ENCODE data around the gene RIC8B. TPM values are rescaled to one million over a fixed set of nuclear protein-coding genes. Genes with fewer than 3 reads are reported as not detected.

The RIC8B gene
- total and polyA plus RNA-seq, 7 experiments from 2014 or later = 8.0 to 21.1 (median 13.4) TPM

- peaks cover 26 to 53% (median 45%) of the 10 kb centered on the region in 7 donors for H3K4me1 Mint-ChIP-seq
- Histone ChIP-seq H3K36me3 (ENCODE audit: control insufficient read depth in 2 of 3, insufficient read depth in 3 of 3, low read length in 3 of 3) (no peaks in the 10 kb centered on the region), H3K4me1 (ENCODE audit: control insufficient read depth in 2 of 2, insufficient read depth in 2 of 2, low read length in 2 of 2) (peaks cover 34 to 41% of the 10 kb centered on the region in 2 donors), H3K27me3 (ENCODE audit: control insufficient read depth in 2 of 2, insufficient read depth in 2 of 2, low read length in 2 of 2) (no peaks in the 10 kb centered on the region), H3K9me3 (ENCODE audit: control insufficient read depth in 2 of 3, low read length in 3 of 3) (no peaks in the 10 kb centered on the region), H3K4me3 (ENCODE audit: low read length) (no peak overlapping the region), H3K27ac (ENCODE audit: low read depth, low read length) (no peak overlapping the region)
- no peaks in the 10 kb centered on the region for H3K36me3 Mint-ChIP-seq
- no peak for ATAC-seq
- POLR2A ChIA-PET = interaction anchor here (0.6 to 1.0 kb wide), 4 partner anchors 8 to 50 kb away, joined by 3 to 5 read pairs (median 4); no protein-coding TSS in a partner anchor
- intact Hi-C loops (cut with micrococcal nuclease) = no loop called here
- H3K4me3 Mint-ChIP-seq = no peak overlapping the region
- CTCF ChIA-PET = no interaction called here
- H3K27ac Mint-ChIP-seq = peak overlapping the region in 4 of 9 donors; percentile 12 to 39 (median 20)
- H3K27me3 Mint-ChIP-seq = no peaks in the 10 kb centered on the region
- H3K9me3 Mint-ChIP-seq = peaks cover 0 to 4% (median 0%) of the 10 kb centered on the region in 11 donors
- no peak for DNase-seq
Measured at GRCh38 chr12:106757623-106758348, 16.7 kb upstream of the RIC8B start.

GRCh38 chr12:106758349-106759110 is 16.0 kb upstream of the RIC8B start:
- no peaks in the 10 kb centered on the region for H3K9me3 Mint-ChIP-seq
- no peak for ATAC-seq
- no peaks in the 10 kb centered on the region for H3K27me3 Mint-ChIP-seq
- H3K4me3 Mint-ChIP-seq = peak overlapping the region in 2 of 10 donors; percentile 2 to 34
- Histone ChIP-seq H3K27me3 (ENCODE audit: control insufficient read depth in 2 of 2, insufficient read depth in 2 of 2, low read length in 2 of 2) (no peaks in the 10 kb centered on the region), H3K9me3 (ENCODE audit: control insufficient read depth in 2 of 3, low read length in 3 of 3) (no peaks in the 10 kb centered on the region), H3K4me1 (ENCODE audit: control insufficient read depth in 2 of 2, insufficient read depth in 2 of 2, low read length in 2 of 2) (peaks cover 27 to 34% of the 10 kb centered on the region in 2 donors), H3K27ac (ENCODE audit: low read depth, low read length) (no peak overlapping the region), H3K36me3 (ENCODE audit: control insufficient read depth in 2 of 3, insufficient read depth in 3 of 3, low read length in 3 of 3) (no peaks in the 10 kb centered on the region), H3K4me3 (ENCODE audit: low read length) (no peak overlapping the region)
- peaks cover 19 to 46% (median 40%) of the 10 kb centered on the region in 7 donors for H3K4me1 Mint-ChIP-seq
- ChIA-PET POLR2A (interaction anchor here (0.9 kb wide), 1 partner anchor 15 kb away, joined by 4 read pairs; no protein-coding TSS in a partner anchor), CTCF (no interaction called here)
- no peaks in the 10 kb centered on the region for H3K36me3 Mint-ChIP-seq
- H3K27ac Mint-ChIP-seq = peak overlapping the region in 7 of 9 donors; percentile 20 to 95 (median 62)
- intact Hi-C loops (cut with micrococcal nuclease) = no loop called here
- DNase-seq = no peak

GRCh38 chr12:106759526-106760183 is 14.8 kb upstream of the RIC8B start:
- intact Hi-C loops (cut with micrococcal nuclease) = loop anchor here (1.0 to 2.0 kb wide), 3 partner anchors 11 to 15 kb away; partner anchors contain the start of gene RIC8B (in 2 of the 2)
- ChIA-PET CTCF (interaction anchor here (0.7 to 1.0 kb wide), 2 partner anchors 20 to 22 kb away, joined by 3 read pairs; no protein-coding TSS in a partner anchor), POLR2A (interaction anchor here (1.0 kb wide), 1 partner anchor 12 kb away, joined by 4 read pairs; no protein-coding TSS in a partner anchor)
- Histone ChIP-seq H3K4me1 (ENCODE audit: control insufficient read depth in 2 of 2, insufficient read depth in 2 of 2, low read length in 2 of 2) (peaks cover 16 to 23% of the 10 kb centered on the region in 2 donors), H3K4me3 (ENCODE audit: low read length) (peak overlapping the region; percentile 8), H3K9me3 (ENCODE audit: control insufficient read depth in 2 of 3, low read length in 3 of 3) (no peaks in the 10 kb centered on the region), H3K27me3 (ENCODE audit: control insufficient read depth in 2 of 2, insufficient read depth in 2 of 2, low read length in 2 of 2) (no peaks in the 10 kb centered on the region), H3K27ac (ENCODE audit: low read depth, low read length) (peak overlapping the region; percentile 65), H3K36me3 (ENCODE audit: control insufficient read depth in 2 of 3, insufficient read depth in 3 of 3, low read length in 3 of 3) (no peaks in the 10 kb centered on the region)
- DNase-seq (no peak), ATAC-seq (no peak)
- Mint-ChIP-seq H3K36me3 (no peaks in the 10 kb centered on the region), H3K4me1 (peaks cover 9 to 35% (median 28%) of the 10 kb centered on the region in 7 donors), H3K27ac (peak overlapping the region; percentile 81 to 98 (median 93)), H3K27me3 (no peaks in the 10 kb centered on the region), H3K9me3 (no peaks in the 10 kb centered on the region), H3K4me3 (peak overlapping the region; percentile 62 to 87 (median 80))

- H3K4me3 Mint-ChIP-seq = peak overlapping the region; percentile 62 to 87 (median 80)
- POLR2A ChIA-PET = interaction anchor here (1.0 kb wide), 1 partner anchor 12 kb away, joined by 4 read pairs; no protein-coding TSS in a partner anchor
- ATAC-seq = peak; percentile 91
- H3K36me3 Mint-ChIP-seq = no peaks in the 10 kb centered on the region
- H3K36me3 ChIP-seq (ENCODE audit: control insufficient read depth in 2 of 3, insufficient read depth in 3 of 3, low read length in 3 of 3) = no peaks in the 10 kb centered on the region
- no peaks in the 10 kb centered on the region for H3K9me3 Mint-ChIP-seq
- H3K27ac ChIP-seq (ENCODE audit: low read depth, low read length) = peak overlapping the region; percentile 65
- DNase-seq = peak in 7 of 9 donors; percentile 35 to 50 (median 45)
- intact Hi-C loops (cut with micrococcal nuclease) = loop anchor here (1.0 to 2.0 kb wide), 3 partner anchors 12 to 15 kb away; partner anchors contain the start of gene RIC8B (in 2 of the 2)
- peak overlapping the region; percentile 8 for H3K4me3 ChIP-seq (ENCODE audit: low read length)
- peaks cover 15 to 22% of the 10 kb centered on the region in 2 donors for H3K4me1 ChIP-seq (ENCODE audit: control insufficient read depth in 2 of 2, insufficient read depth in 2 of 2, low read length in 2 of 2)
- peak overlapping the region; percentile 81 to 98 (median 93) for H3K27ac Mint-ChIP-seq
- peaks cover 9 to 33% (median 25%) of the 10 kb centered on the region in 7 donors for H3K4me1 Mint-ChIP-seq
- H3K27me3 ChIP-seq (ENCODE audit: control insufficient read depth in 2 of 2, insufficient read depth in 2 of 2, low read length in 2 of 2) = no peaks in the 10 kb centered on the region
- CTCF ChIA-PET = interaction anchor here (0.7 to 1.0 kb wide), 2 partner anchors 21 to 22 kb away, joined by 3 read pairs; no protein-coding TSS in a partner anchor
- no peaks in the 10 kb centered on the region for H3K9me3 ChIP-seq (ENCODE audit: control insufficient read depth in 2 of 3, low read length in 3 of 3)
- H3K27me3 Mint-ChIP-seq = no peaks in the 10 kb centered on the region
Measured at GRCh38 chr12:106760184-106760531, 14.3 kb upstream of the RIC8B start.

GRCh38 chr12:106764220-106764619 is 10.3 kb upstream of the RIC8B start:
- H3K27me3 ChIP-seq (ENCODE audit: control insufficient read depth in 2 of 2, insufficient read depth in 2 of 2, low read length in 2 of 2) = no peaks in the 10 kb centered on the region
- peaks cover 14 to 21% of the 10 kb centered on the region in 2 donors for H3K4me1 ChIP-seq (ENCODE audit: control insufficient read depth in 2 of 2, insufficient read depth in 2 of 2, low read length in 2 of 2)
- no peaks in the 10 kb centered on the region for H3K36me3 ChIP-seq (ENCODE audit: control insufficient read depth in 2 of 3, insufficient read depth in 3 of 3, low read length in 3 of 3)
- Mint-ChIP-seq H3K36me3 (no peaks in the 10 kb centered on the region), H3K9me3 (no peaks in the 10 kb centered on the region), H3K27me3 (peaks cover 0 to 15% (median 0%) of the 10 kb centered on the region in 5 donors), H3K4me3 (no peak overlapping the region), H3K4me1 (peaks cover 16 to 50% (median 38%) of the 10 kb centered on the region in 7 donors), H3K27ac (no peak overlapping the region)
- CTCF ChIA-PET = interaction anchor here (0.6 to 1.1 kb wide), 2 partner anchors 9 to 51 kb away, joined by 3 to 4 read pairs; no protein-coding TSS in a partner anchor
- no peak for DNase-seq
- H3K27ac ChIP-seq (ENCODE audit: low read depth, low read length) = no peak overlapping the region
- no peak overlapping the region for H3K4me3 ChIP-seq (ENCODE audit: low read length)
- no peak for ATAC-seq
- POLR2A ChIA-PET = interaction anchor here (0.7 kb wide), 1 partner anchor 10 kb away, joined by 3 read pairs; no protein-coding TSS in a partner anchor
- no peaks in the 10 kb centered on the region for H3K9me3 ChIP-seq (ENCODE audit: control insufficient read depth in 2 of 3, low read length in 3 of 3)
- intact Hi-C loops (cut with micrococcal nuclease) = no loop called here

GRCh38 chr12:106764738-106765137 is 9.7 kb upstream of the RIC8B start:
- ATAC-seq (no peak), DNase-seq (no peak)
- no peak overlapping the region for H3K27ac ChIP-seq (ENCODE audit: low read depth, low read length)
- H3K4me1 ChIP-seq (ENCODE audit: control insufficient read depth in 2 of 2, insufficient read depth in 2 of 2, low read length in 2 of 2) = peaks cover 9 to 16% of the 10 kb centered on the region in 2 donors
- H3K9me3 ChIP-seq (ENCODE audit: control insufficient read depth in 2 of 3, low read length in 3 of 3) = no peaks in the 10 kb centered on the region
- H3K27me3 ChIP-seq (ENCODE audit: control insufficient read depth in 2 of 2, insufficient read depth in 2 of 2, low read length in 2 of 2) = no peaks in the 10 kb centered on the region
- Mint-ChIP-seq H3K4me3 (no peak overlapping the region), H3K27me3 (peaks cover 0 to 20% (median 0%) of the 10 kb centered on the region in 5 donors), H3K9me3 (no peaks in the 10 kb centered on the region), H3K36me3 (no peaks in the 10 kb centered on the region), H3K27ac (peak overlapping the region in 1 of 9 donors; percentile 80), H3K4me1 (peaks cover 14 to 50% (median 33%) of the 10 kb centered on the region in 7 donors)
- ChIA-PET POLR2A (interaction anchor here (0.6 to 0.7 kb wide), 3 partner anchors 11 to 18 kb away, joined by 3 read pairs; no protein-coding TSS in a partner anchor), CTCF (interaction anchor here (0.6 kb wide), 1 partner anchor 52 kb away, joined by 4 read pairs; no protein-coding TSS in a partner anchor)
- H3K36me3 ChIP-seq (ENCODE audit: control insufficient read depth in 2 of 3, insufficient read depth in 3 of 3, low read length in 3 of 3) = no peaks in the 10 kb centered on the region
- intact Hi-C loops (cut with micrococcal nuclease) = no loop called here
- H3K4me3 ChIP-seq (ENCODE audit: low read length) = no peak overlapping the region

All from naive thymus-derived CD4-positive, alpha-beta T cell (primary cell).